Hematopoietic multipotent progenitor cell treated with erythropoietin and hydrocortisone succinate and interleukin-3 and kit ligand, for 6 days (in vitro differentiated cells): ENCODE data around the gene MKLN1.

ENCODE experiments used
- DNase-seq: peaks from one replicate; pipeline ENCODE4 v3.0.0-alpha.2; 2015

Gene MKLN1

GRCh38 chr7:131529179-131529578, 201.5 kb downstream of the MKLN1 start:
- DNase-seq, result no peak

GRCh38 chr7:131529617-131530016, 201.9 kb downstream of the MKLN1 start:
- no peak for DNase-seq

GRCh38 chr7:131530137-131530536, 202.5 kb downstream of the MKLN1 start:
- no peak for DNase-seq

GRCh38 chr7:131532570-131533091, 205.0 kb downstream of the MKLN1 start:
- DNase-seq, result no peak

GRCh38 chr7:131533151-131533559, 205.5 kb downstream of the MKLN1 start:
- peak; percentile 32 for DNase-seq

- DNase-seq, result no peak
Measured at GRCh38 chr7:131533566-131534561, 206.2 kb downstream of the MKLN1 start.

- no peak for DNase-seq
Measured at GRCh38 chr7:131536361-131536849, 208.7 kb downstream of the MKLN1 start.

GRCh38 chr7:131537571-131537978, 209.9 kb downstream of the MKLN1 start:
- DNase-seq, result no peak

GRCh38 chr7:131538071-131538812, 210.6 kb downstream of the MKLN1 start:
- no peak for DNase-seq

GRCh38 chr7:131538813-131539179, 211.1 kb downstream of the MKLN1 start:
- DNase-seq, result no peak

GRCh38 chr7:131540491-131541162, 213.0 kb downstream of the MKLN1 start:
- no peak for DNase-seq

GRCh38 chr7:131543298-131543697, 215.6 kb downstream of the MKLN1 start:
- DNase-seq, result no peak

GRCh38 chr7:131544021-131544420, 216.3 kb downstream of the MKLN1 start:
- DNase-seq, result no peak

- peak; percentile 61 for DNase-seq
Measured at GRCh38 chr7:131544449-131545301, 217.0 kb downstream of the MKLN1 start.

GRCh38 chr7:131546126-131546525, 218.4 kb downstream of the MKLN1 start:
- DNase-seq, result no peak
